Mesothelial cell of epicardium (in vitro differentiated cells): ENCODE measurements around the gene RAPGEF1. TPM values are rescaled to one million over a fixed set of nuclear protein-coding genes. Genes with fewer than 3 reads are reported as not detected.
"Not testable (repeated sequence)": the region's sequence is repeated elsewhere in the genome, so short reads cannot be mapped to it uniquely, and the experiment has no call there.

Experiments
- DNase-seq, 2 experiments: peaks; one replicate each; pipeline ENCODE4 v3.0.0; 2021; ENCODE audit warnings: low spot score in 2 of 2; ENCODE audit not compliant: unreplicated experiment in 2 of 2
- H3K27ac Mint-ChIP-seq: 2 replicates; pipeline ENCODE4 v1.8.0; 2021; ENCODE audit warnings: mixed read lengths
- H3K27me3 Mint-ChIP-seq: 2 replicates; pipeline ENCODE4 v1.8.0; 2021; ENCODE audit warnings: low read depth, mixed read lengths
- H3K36me3 Mint-ChIP-seq: 2 replicates; pipeline ENCODE4 v1.8.0; 2021; ENCODE audit warnings: mixed read lengths
- H3K4me1 Mint-ChIP-seq: 2 replicates; pipeline ENCODE4 v1.8.0; 2021; ENCODE audit warnings: mixed read lengths
- H3K4me3 Mint-ChIP-seq: 2 replicates; pipeline ENCODE4 v1.8.0; 2021; ENCODE audit warnings: mild to moderate bottlenecking, moderate library complexity, mixed read lengths
- H3K9me3 Mint-ChIP-seq: 2 replicates; pipeline ENCODE4 v1.8.0; 2021; ENCODE audit warnings: mixed read lengths
- CTCF ChIP-seq: fragments of 200-600 bp; sonication (generic); IDR thresholded peaks from one replicate; pipeline ENCODE4 v1.5.0; 2021; ENCODE audit warnings: antibody characterized with exemption; ENCODE audit not compliant: unreplicated experiment
- total RNA-seq: library from RNA; stranded (reverse); gene quantifications from 3 replicates; pipeline ENCODE4 v1.2.1, GENCODE V29; 2021

RAPGEF1 gene
- total RNA-seq, 1 donor from 2014 or later = 50.4 TPM

DNA sequence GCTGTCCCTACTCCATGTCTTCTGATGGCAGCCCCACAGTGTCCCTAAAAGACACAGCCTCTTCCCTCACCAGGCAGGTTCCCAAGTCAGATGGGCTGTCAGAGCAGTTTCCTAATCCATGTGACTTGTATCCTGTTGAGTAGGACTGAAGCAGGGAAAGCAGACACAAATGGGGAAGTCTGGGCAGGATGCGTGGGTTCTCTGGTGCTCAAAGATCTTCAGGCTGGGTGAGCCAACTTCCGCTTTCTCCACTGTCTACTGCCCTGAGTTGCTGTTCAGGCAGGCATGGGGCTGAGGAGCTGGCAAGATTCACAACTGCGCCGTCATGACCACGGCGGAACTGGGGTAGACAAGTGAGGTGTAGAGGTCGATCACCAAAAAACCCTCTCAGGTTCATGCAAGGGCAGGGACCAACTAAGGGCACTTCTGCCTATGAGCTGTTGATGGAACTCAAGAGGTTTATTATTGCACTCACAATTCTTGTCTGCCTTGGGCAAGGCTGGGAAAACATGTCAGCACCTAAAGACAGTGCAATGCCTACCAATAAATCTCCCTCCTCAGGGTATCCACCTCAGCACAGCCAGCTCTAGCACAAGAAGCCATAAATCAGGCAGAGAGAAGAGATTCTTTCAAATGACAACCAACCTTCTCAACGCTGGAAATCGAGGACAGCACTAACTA, 83.4 kb downstream of the RAPGEF1 start:
- no peak for TF ChIP-seq CTCF
- no peak overlapping the region for H3K4me3 Mint-ChIP-seq
- DNase-seq = no peak
- no peaks in the 10 kb centered on the region for H3K27me3 Mint-ChIP-seq
- H3K4me1 Mint-ChIP-seq = peaks cover 21% of the 10 kb centered on the region
- H3K27ac Mint-ChIP-seq = peak overlapping the region; percentile 2
- H3K36me3 Mint-ChIP-seq = no peaks in the 10 kb centered on the region
- no peaks in the 10 kb centered on the region for H3K9me3 Mint-ChIP-seq

- not testable (repeated sequence) for H3K27ac Mint-ChIP-seq, H3K9me3 Mint-ChIP-seq, DNase-seq, H3K27me3 Mint-ChIP-seq, H3K4me3 Mint-ChIP-seq
- H3K36me3 Mint-ChIP-seq = peaks cover 14% of the 10 kb centered on the region
- H3K4me1 Mint-ChIP-seq = peaks cover 21% of the 10 kb centered on the region
Measured at GRCh38 chr9:131654369-131654768, 85.5 kb downstream of the RAPGEF1 start.

GRCh38 chr9:131651599-131651998, 88.3 kb downstream of the RAPGEF1 start:
- Mint-ChIP-seq H3K27ac (no peak overlapping the region), H3K36me3 (peaks cover 14% of the 10 kb centered on the region), H3K4me3 (no peak overlapping the region), H3K9me3 (no peaks in the 10 kb centered on the region), H3K27me3 (no peaks in the 10 kb centered on the region), H3K4me1 (peaks cover 6% of the 10 kb centered on the region)
- no peak for DNase-seq
- no peak for TF ChIP-seq CTCF

DNA sequence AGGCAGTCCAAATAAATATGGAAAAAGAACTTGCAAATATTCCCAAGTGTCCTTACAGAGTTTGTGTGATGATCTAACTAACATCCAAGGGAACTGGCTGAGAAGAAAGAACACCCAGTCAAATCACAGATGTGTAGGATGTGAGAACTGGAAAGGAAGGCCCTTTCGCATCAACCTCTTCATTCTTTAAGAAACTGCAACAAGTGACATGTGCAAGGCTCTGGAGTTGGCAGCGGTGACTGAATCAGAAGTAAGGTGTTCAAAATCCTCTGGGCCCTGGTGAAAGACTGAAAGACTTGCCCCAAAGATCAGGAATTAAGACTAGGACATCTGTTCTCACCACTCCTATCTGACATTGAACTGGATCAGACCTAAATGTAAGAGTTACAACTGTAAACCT, 88.7 kb downstream of the RAPGEF1 start:
- Mint-ChIP-seq H3K27me3 (no peaks in the 10 kb centered on the region), H3K36me3 (peaks cover 14% of the 10 kb centered on the region), H3K4me1 (peaks cover 3% of the 10 kb centered on the region), H3K27ac (no peak overlapping the region), H3K4me3 (no peak overlapping the region), H3K9me3 (no peaks in the 10 kb centered on the region)
- TF ChIP-seq CTCF = no peak
- DNase-seq = no peak

GRCh38 chr9:131650254-131650653, 89.6 kb downstream of the RAPGEF1 start:
- Mint-ChIP-seq H3K36me3 (peaks cover 14% of the 10 kb centered on the region), H3K4me1 (peaks cover 3% of the 10 kb centered on the region), H3K4me3 (no peak overlapping the region), H3K27ac (no peak overlapping the region), H3K27me3 (no peaks in the 10 kb centered on the region), H3K9me3 (no peaks in the 10 kb centered on the region)
- DNase-seq = no peak
- no peak for TF ChIP-seq CTCF

DNA sequence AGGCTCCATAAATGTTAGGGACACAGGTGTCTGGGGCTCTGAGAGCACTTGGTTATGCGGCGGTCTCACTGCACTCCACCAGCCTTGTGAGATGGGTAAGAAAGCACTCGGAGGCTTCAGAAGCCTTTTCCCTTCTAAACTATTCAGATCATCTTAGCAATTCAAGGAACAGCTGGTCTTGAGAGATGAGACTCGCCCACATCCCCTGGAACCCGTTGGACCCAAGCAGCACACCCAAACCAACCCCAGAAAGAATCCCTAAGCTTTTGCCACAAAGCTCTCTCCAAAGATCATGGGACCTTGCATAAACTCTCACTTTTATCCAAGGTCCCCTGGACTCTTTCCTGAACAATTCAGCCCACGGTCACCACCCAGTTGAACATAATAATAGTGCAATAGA, 90.2 kb downstream of the RAPGEF1 start:
- peaks cover 7% of the 10 kb centered on the region for H3K4me1 Mint-ChIP-seq
- no peak for DNase-seq
- no peaks in the 10 kb centered on the region for H3K9me3 Mint-ChIP-seq
- no peak overlapping the region for H3K27ac Mint-ChIP-seq
- H3K27me3 Mint-ChIP-seq = no peaks in the 10 kb centered on the region
- peaks cover 14% of the 10 kb centered on the region for H3K36me3 Mint-ChIP-seq
- H3K4me3 Mint-ChIP-seq = no peak overlapping the region
- no peak for TF ChIP-seq CTCF
